ENCODE measurements around the gene ETFBKMT. TPM values are rescaled to one million over a fixed set of nuclear protein-coding genes. Genes with fewer than 3 reads are reported as not detected.
A peak's percentile ranks its signal among the peaks of the same experiment; 100 is the strongest.
"Not testable (repeated sequence)": the region's sequence is repeated elsewhere in the genome, so short reads cannot be mapped to it uniquely, and the experiment has no call there.

The ETFBKMT gene
- total RNA-seq, 1 donor from 2014 or later, result 7.9 TPM

DNA sequence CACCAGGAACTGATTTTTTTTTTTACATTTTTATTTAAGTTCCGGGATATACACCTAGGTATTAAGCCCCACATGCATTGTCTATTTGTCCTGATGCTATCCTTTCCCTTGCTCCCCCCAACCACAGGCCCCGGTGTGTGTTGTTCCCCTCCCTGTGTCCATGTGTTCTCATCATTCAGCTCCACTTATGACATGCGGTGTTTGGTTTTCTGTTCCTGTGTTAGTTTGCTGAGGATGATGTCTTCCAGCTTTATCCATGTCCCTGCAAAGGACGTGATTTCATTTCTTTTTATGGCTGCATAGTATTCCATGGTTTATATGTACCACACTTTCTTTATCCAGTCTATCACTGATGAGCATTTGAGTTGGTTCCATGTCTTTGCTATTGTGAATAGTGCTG is 57.5 kb downstream of the ETFBKMT start:
- not testable (repeated sequence) for DNase-seq (ENCODE audit: low spot score); ATAC-seq

DNA sequence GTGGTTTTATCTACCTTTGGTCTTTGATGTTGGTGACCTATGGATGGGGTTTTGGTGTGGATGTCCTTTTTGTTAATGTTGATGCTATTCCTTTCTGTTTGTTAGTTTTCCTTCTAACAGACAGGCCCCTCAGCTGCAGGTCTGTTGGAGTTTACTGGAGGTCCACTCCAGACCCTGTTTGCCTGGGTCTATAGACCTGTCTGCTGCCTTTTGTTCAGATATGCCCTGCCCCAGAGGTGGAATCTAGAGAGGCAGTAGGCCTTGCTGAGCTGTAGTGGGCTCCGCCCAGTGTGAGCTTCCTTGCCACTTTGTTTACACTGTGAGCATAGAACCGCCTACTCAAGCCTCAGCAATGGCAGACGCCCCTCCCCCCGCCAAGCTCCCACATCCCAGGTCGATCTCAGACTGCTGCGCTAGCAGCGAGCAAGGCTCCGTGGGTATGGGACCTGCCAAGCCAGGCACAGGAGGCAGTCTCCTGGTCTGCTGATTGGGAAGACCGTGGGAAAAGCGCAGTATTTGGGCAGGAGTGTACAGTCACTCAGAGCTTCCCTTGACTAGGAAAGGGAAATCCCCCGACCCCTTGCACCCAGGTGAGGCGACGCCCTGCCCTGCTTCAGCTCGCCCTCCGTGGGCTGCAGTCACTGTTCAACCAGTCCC is 59.2 kb downstream of the ETFBKMT start:
- not testable (repeated sequence) for ATAC-seq; DNase-seq (ENCODE audit: low spot score)

GRCh38 chr12:31722580-31722979 is 63.1 kb downstream of the ETFBKMT start:
- DNase-seq (ENCODE audit: low spot score) (no peak), ATAC-seq (peak; percentile 76)

Other genes with a start within 250 kb of the ETFBKMT start
- 18.6 TPM for gene DENND5B, start 68.6 kb upstream of the ETFBKMT start, total RNA-seq
- 1.6 TPM for gene AMN1, start 69.3 kb downstream of the ETFBKMT start, total RNA-seq

Measured in left lobe of liver (tissue), 2 donors.